Measurements from ENCODE around the gene SKA2.

DNA sequence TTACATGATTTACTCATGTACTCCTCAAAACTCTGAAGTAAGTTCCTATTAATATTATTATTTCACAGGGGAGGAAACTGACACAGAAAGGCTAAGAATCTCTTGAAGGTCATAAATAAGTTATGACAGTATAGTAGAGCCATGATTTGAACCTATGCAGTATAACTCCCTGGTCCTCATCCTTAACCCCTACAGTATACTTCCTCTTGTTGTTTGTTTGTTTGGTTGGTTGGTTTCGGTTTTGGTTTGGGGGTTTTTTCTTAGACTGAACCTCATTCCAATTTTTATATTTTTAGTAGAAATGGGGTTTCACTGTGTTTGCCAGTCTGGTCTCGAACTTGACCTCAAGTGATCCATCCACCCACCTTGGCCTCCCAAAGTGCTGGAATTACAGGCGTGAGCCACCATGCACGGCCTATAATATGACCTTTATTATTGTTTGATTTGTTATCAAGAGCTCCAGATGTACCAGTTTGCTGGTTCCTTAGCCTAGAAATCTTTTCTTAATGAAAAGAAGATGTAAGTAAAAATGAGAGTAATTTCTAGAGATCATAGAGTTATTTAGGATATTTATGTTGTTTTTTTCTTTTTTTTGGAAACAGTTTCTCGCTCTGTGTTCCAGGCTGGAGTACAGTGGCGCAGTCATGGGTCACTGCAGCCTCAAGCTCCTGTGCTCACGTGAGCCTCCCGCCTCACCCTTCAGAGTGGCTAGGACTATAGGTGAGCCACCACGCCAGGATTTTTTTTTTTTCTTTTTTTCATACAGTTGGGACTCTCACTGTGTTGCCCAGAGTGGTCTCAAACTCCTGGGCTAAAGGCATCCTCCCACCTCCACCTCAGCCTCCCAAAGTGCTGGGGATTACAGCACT, 5.4 kb upstream of the SKA2 start:
- TF ChIP-seq, protein P1, sequence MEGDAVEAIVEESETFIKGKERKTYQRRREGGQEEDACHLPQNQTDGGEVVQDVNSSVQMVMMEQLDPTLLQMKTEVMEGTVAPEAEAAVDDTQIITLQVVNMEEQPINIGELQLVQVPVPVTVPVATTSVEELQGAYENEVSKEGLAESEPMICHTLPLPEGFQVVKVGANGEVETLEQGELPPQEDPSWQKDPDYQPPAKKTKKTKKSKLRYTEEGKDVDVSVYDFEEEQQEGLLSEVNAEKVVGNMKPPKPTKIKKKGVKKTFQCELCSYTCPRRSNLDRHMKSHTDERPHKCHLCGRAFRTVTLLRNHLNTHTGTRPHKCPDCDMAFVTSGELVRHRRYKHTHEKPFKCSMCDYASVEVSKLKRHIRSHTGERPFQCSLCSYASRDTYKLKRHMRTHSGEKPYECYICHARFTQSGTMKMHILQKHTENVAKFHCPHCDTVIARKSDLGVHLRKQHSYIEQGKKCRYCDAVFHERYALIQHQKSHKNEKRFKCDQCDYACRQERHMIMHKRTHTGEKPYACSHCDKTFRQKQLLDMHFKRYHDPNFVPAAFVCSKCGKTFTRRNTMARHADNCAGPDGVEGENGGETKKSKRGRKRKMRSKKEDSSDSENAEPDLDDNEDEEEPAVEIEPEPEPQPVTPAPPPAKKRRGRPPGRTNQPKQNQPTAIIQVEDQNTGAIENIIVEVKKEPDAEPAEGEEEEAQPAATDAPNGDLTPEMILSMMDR (IDR thresholded peaks at IDR 0.05): no peak
- TF ChIP-seq POLR2A (IDR thresholded peaks at IDR 0.05) (no peak), EP300 (IDR thresholded peaks at IDR 0.05) (no peak)

Data from tibial nerve (tissue), 4 donors.